ENCODE measurements around the gene OR4C46. TPM values are rescaled to one million over a fixed set of nuclear protein-coding genes. Genes with fewer than 3 reads are reported as not detected.
"Not testable (repeated sequence)": the region's sequence is repeated elsewhere in the genome, so short reads cannot be mapped to it uniquely, and the experiment has no call there.

The OR4C46 gene
- total RNA-seq: not detected

- no peak within 1 kb of the TSS for H3K27ac Mint-ChIP-seq
- H3K4me1 Mint-ChIP-seq: no peaks in the 10 kb centered on the region
- no peak within 1 kb of the TSS for H3K4me3 Mint-ChIP-seq
- CTCF ChIA-PET: no interaction called here
- peaks cover 13% of the 10 kb centered on the region for H3K9me3 Mint-ChIP-seq (ENCODE audit: low read depth)
- no peaks in the 10 kb centered on the region for H3K27me3 Mint-ChIP-seq
- ATAC-seq (no peak), DNase-seq (no peak)
- no peaks in the 10 kb centered on the region for H3K36me3 Mint-ChIP-seq
Measured at GRCh38 chr11:54603898-54604297, at the start of gene OR4C46. OR4C46 (minus strand) TSS chr11:54603998; CDS start chr11:54603998, 0 bp downstream.

GRCh38 chr11:54645606-54646005 is 41.8 kb upstream of the OR4C46 start:
- H3K27me3 Mint-ChIP-seq, H3K36me3 Mint-ChIP-seq, H3K4me3 Mint-ChIP-seq, H3K27ac Mint-ChIP-seq, ATAC-seq, H3K4me1 Mint-ChIP-seq, DNase-seq, CTCF ChIA-PET: not testable (repeated sequence)
- H3K9me3 Mint-ChIP-seq (ENCODE audit: low read depth): peaks cover 17% of the 10 kb centered on the region

DNA sequence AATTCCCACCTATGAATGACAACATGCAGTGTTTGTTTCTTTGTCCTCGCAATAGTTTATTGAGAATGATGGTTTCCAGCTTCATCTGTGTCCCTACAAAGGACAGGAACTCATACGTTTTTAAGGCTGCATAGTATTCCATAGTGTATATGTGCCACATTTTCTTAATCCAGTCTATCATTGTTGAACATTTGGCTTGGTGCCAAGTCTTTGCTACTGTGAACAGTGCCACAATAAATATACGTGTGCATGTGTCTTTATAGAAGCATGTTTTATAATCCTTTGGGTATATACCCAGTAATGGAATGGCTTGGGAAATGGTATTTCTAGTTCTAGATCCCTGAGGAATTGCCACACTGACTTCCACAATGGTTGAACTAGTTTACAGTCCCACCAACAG is 42.4 kb downstream of the OR4C46 start:
- CTCF ChIA-PET, H3K4me1 Mint-ChIP-seq, H3K27me3 Mint-ChIP-seq, ATAC-seq, H3K27ac Mint-ChIP-seq, DNase-seq, H3K4me3 Mint-ChIP-seq, H3K36me3 Mint-ChIP-seq: not testable (repeated sequence)
- H3K9me3 Mint-ChIP-seq (ENCODE audit: low read depth): peaks cover 19% of the 10 kb centered on the region

GRCh38 chr11:54558919-54559318 is 44.9 kb downstream of the OR4C46 start:
- Mint-ChIP-seq H3K9me3 (ENCODE audit: low read depth) (peaks cover 17% of the 10 kb centered on the region), H3K4me3 (no peak overlapping the region), H3K27me3 (no peaks in the 10 kb centered on the region), H3K27ac (no peak overlapping the region), H3K36me3 (no peaks in the 10 kb centered on the region), H3K4me1 (no peaks in the 10 kb centered on the region)
- CTCF ChIA-PET: no interaction called here
- ATAC-seq: no peak
- no peak for DNase-seq

DNA sequence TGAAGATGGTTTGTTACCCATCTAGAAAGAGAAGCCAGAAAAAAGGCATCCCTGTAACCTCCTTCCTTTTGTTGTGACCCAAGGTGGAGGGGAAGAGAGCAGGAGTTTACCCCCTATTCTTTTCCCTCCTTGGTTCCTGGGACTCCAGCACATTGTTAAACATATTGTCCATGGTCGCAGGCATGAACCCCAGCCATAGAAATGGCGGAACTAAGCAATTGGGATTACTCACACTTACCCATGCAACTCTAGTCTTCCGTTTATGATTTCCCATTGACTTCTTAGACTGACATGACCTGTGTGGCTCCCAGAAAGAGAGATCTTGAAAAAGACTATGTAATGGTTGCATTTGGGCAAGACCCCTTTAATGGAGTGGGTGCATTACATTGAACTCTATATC is 45.4 kb downstream of the OR4C46 start:
- Mint-ChIP-seq H3K36me3 (no peaks in the 10 kb centered on the region), H3K27me3 (no peaks in the 10 kb centered on the region), H3K9me3 (ENCODE audit: low read depth) (peaks cover 17% of the 10 kb centered on the region), H3K27ac (no peak overlapping the region), H3K4me3 (no peak overlapping the region), H3K4me1 (no peaks in the 10 kb centered on the region)
- CTCF ChIA-PET: no interaction called here
- ATAC-seq (no peak), DNase-seq (no peak)

Other genes starting within 250 kb of the OR4C46 start
- not detected for gene OR4A5, start 102.8 kb upstream of the OR4C46 start, total RNA-seq